ENCODE measurements around the gene PGM5.
"Not testable (repeated sequence)": the region's sequence is repeated elsewhere in the genome, so short reads cannot be mapped to it uniquely, and the experiment has no call there.

PGM5 gene

GRCh38 chr9:68336639-68337339 is 19.6 kb upstream of the PGM5 start:
- no CpG with 5 or more reads among the region's 10 CpGs for WGBS, 2 experiments (ENCODE audit: insufficient coverage in 2 of 2)
- not testable (repeated sequence) for H3K27ac ChIP-seq (ENCODE audit: low read depth, low read length, severe bottlenecking); H3K9me3 ChIP-seq (ENCODE audit: control insufficient read depth, low read length); H3K4me1 ChIP-seq (ENCODE audit: control insufficient read depth, insufficient read depth, low read length, poor library complexity, severe bottlenecking); H3K4me3 ChIP-seq (ENCODE audit: extremely low read depth, insufficient read depth, low read length, poor library complexity, severe bottlenecking); H3K36me3 ChIP-seq (ENCODE audit: control insufficient read depth, insufficient read depth, low read length)

GRCh38 chr9:68338000-68338399 is 18.4 kb upstream of the PGM5 start:
- 85 to 89% methylated on average over 4 to 6 of the region's 7 CpGs for WGBS, 2 experiments (ENCODE audit: insufficient coverage in 2 of 2)
- not testable (repeated sequence) for H3K4me1 ChIP-seq (ENCODE audit: control insufficient read depth, insufficient read depth, low read length, poor library complexity, severe bottlenecking); H3K27ac ChIP-seq (ENCODE audit: low read depth, low read length, severe bottlenecking); H3K4me3 ChIP-seq (ENCODE audit: extremely low read depth, insufficient read depth, low read length, poor library complexity, severe bottlenecking); H3K36me3 ChIP-seq (ENCODE audit: control insufficient read depth, insufficient read depth, low read length); H3K9me3 ChIP-seq (ENCODE audit: control insufficient read depth, low read length)

- WGBS, 2 experiments (ENCODE audit: insufficient coverage in 2 of 2) = no CpG with 5 or more reads among the region's 10 CpGs
- not testable (repeated sequence) for H3K4me3 ChIP-seq (ENCODE audit: extremely low read depth, insufficient read depth, low read length, poor library complexity, severe bottlenecking)
Observed at GRCh38 chr9:68342265-68343025, 14.0 kb upstream of the PGM5 start.

GRCh38 chr9:68343242-68343641 is 13.2 kb upstream of the PGM5 start:
- H3K27ac ChIP-seq (ENCODE audit: low read depth, low read length, severe bottlenecking); H3K4me3 ChIP-seq (ENCODE audit: extremely low read depth, insufficient read depth, low read length, poor library complexity, severe bottlenecking); H3K4me1 ChIP-seq (ENCODE audit: control insufficient read depth, insufficient read depth, low read length, poor library complexity, severe bottlenecking); H3K9me3 ChIP-seq (ENCODE audit: control insufficient read depth, low read length); H3K36me3 ChIP-seq (ENCODE audit: control insufficient read depth, insufficient read depth, low read length): not testable (repeated sequence)
- no CpG with 5 or more reads among the region's 4 CpGs for WGBS, 2 experiments (ENCODE audit: insufficient coverage in 2 of 2)

More at GRCh38 chr9:68342265-68343025, 14.0 kb upstream of the PGM5 start:
- H3K4me1 ChIP-seq (ENCODE audit: control insufficient read depth, insufficient read depth, low read length, poor library complexity, severe bottlenecking); H3K36me3 ChIP-seq (ENCODE audit: control insufficient read depth, insufficient read depth, low read length); H3K27ac ChIP-seq (ENCODE audit: low read depth, low read length, severe bottlenecking); H3K9me3 ChIP-seq (ENCODE audit: control insufficient read depth, low read length): not testable (repeated sequence)

GRCh38 chr9:68343992-68344391 is 12.4 kb upstream of the PGM5 start:
- WGBS, 2 experiments (ENCODE audit: insufficient coverage in 2 of 2) = no CpG with 5 or more reads among the region's 4 CpGs
- H3K4me1 ChIP-seq (ENCODE audit: control insufficient read depth, insufficient read depth, low read length, poor library complexity, severe bottlenecking); H3K36me3 ChIP-seq (ENCODE audit: control insufficient read depth, insufficient read depth, low read length); H3K27ac ChIP-seq (ENCODE audit: low read depth, low read length, severe bottlenecking); H3K9me3 ChIP-seq (ENCODE audit: control insufficient read depth, low read length); H3K4me3 ChIP-seq (ENCODE audit: extremely low read depth, insufficient read depth, low read length, poor library complexity, severe bottlenecking): not testable (repeated sequence)

- not testable (repeated sequence) for H3K9me3 ChIP-seq (ENCODE audit: control insufficient read depth, low read length); H3K27ac ChIP-seq (ENCODE audit: low read depth, low read length, severe bottlenecking); H3K4me1 ChIP-seq (ENCODE audit: control insufficient read depth, insufficient read depth, low read length, poor library complexity, severe bottlenecking); H3K36me3 ChIP-seq (ENCODE audit: control insufficient read depth, insufficient read depth, low read length); H3K4me3 ChIP-seq (ENCODE audit: extremely low read depth, insufficient read depth, low read length, poor library complexity, severe bottlenecking)
- WGBS, 2 experiments (ENCODE audit: insufficient coverage in 2 of 2) = 80% methylated on average over 1 of the region's 4 CpGs; no CpG with 5 or more reads in 1 of the 2 experiments
Observed at GRCh38 chr9:68351689-68352088, 4.7 kb upstream of the PGM5 start.

- H3K4me3 ChIP-seq (ENCODE audit: extremely low read depth, insufficient read depth, low read length, poor library complexity, severe bottlenecking); H3K9me3 ChIP-seq (ENCODE audit: control insufficient read depth, low read length); H3K27ac ChIP-seq (ENCODE audit: low read depth, low read length, severe bottlenecking); H3K36me3 ChIP-seq (ENCODE audit: control insufficient read depth, insufficient read depth, low read length); H3K4me1 ChIP-seq (ENCODE audit: control insufficient read depth, insufficient read depth, low read length, poor library complexity, severe bottlenecking): not testable (repeated sequence)
- no CpG with 5 or more reads among the region's 5 CpGs for WGBS, 2 experiments (ENCODE audit: insufficient coverage in 2 of 2)
Observed at GRCh38 chr9:68355993-68356379, 425 bp upstream of the PGM5 start.

GRCh38 chr9:68357119-68357714 is 806 bp downstream of the PGM5 start:
- peak overlapping the region; percentile 41 for H3K4me3 ChIP-seq (ENCODE audit: extremely low read depth, insufficient read depth, low read length, poor library complexity, severe bottlenecking)
- not testable (repeated sequence) for H3K36me3 ChIP-seq (ENCODE audit: control insufficient read depth, insufficient read depth, low read length)

GRCh38 chr9:68366933-68367547 is 10.6 kb downstream of the PGM5 start:
- H3K27ac ChIP-seq (ENCODE audit: low read depth, low read length, severe bottlenecking); H3K9me3 ChIP-seq (ENCODE audit: control insufficient read depth, low read length); H3K36me3 ChIP-seq (ENCODE audit: control insufficient read depth, insufficient read depth, low read length); H3K4me1 ChIP-seq (ENCODE audit: control insufficient read depth, insufficient read depth, low read length, poor library complexity, severe bottlenecking); H3K4me3 ChIP-seq (ENCODE audit: extremely low read depth, insufficient read depth, low read length, poor library complexity, severe bottlenecking): not testable (repeated sequence)
- 21 to 25% methylated on average over 3 of the region's 10 CpGs for WGBS, 2 experiments (ENCODE audit: insufficient coverage in 2 of 2)

More at GRCh38 chr9:68357119-68357714, 806 bp downstream of the PGM5 start:
- H3K9me3 ChIP-seq (ENCODE audit: control insufficient read depth, low read length); H3K27ac ChIP-seq (ENCODE audit: low read depth, low read length, severe bottlenecking); H3K4me1 ChIP-seq (ENCODE audit: control insufficient read depth, insufficient read depth, low read length, poor library complexity, severe bottlenecking): not testable (repeated sequence)
- WGBS, 2 experiments (ENCODE audit: insufficient coverage in 2 of 2) = 0 to 2% methylated on average over 6 to 8 of the region's 57 CpGs

- not testable (repeated sequence) for H3K9me3 ChIP-seq (ENCODE audit: control insufficient read depth, low read length); H3K4me3 ChIP-seq (ENCODE audit: extremely low read depth, insufficient read depth, low read length, poor library complexity, severe bottlenecking); H3K4me1 ChIP-seq (ENCODE audit: control insufficient read depth, insufficient read depth, low read length, poor library complexity, severe bottlenecking); H3K36me3 ChIP-seq (ENCODE audit: control insufficient read depth, insufficient read depth, low read length); H3K27ac ChIP-seq (ENCODE audit: low read depth, low read length, severe bottlenecking)
- WGBS, 2 experiments (ENCODE audit: insufficient coverage in 2 of 2) = 77 to 92% methylated on average over 4 of the region's 4 CpGs
Observed at GRCh38 chr9:68375789-68376188, 19.4 kb downstream of the PGM5 start.

All from mesodermal cell (in vitro differentiated cells).